Psoas muscle (tissue), 8 donors: ENCODE measurements around the gene FBXO46. TPM values are rescaled to one million over a fixed set of nuclear protein-coding genes. Genes with fewer than 3 reads are reported as not detected.
A peak's percentile ranks its signal among the peaks of the same experiment; 100 is the strongest.
"Not testable (repeated sequence)": the region's sequence is repeated elsewhere in the genome, so short reads cannot be mapped to it uniquely, and the experiment has no call there.

Source experiments
- ATAC-seq, 4 donors: fragments of 200-7000 bp; cut with Tn5 transposase; one replicate each; pipeline ENCODE4 v1.9.1; 2020; ENCODE audit warnings: moderate library complexity in 3 of 4, mild to moderate bottlenecking in 2 of 4
- DNase-seq, 2 donors: peaks; one replicate each; pipeline ENCODE4 v3.0.0-alpha.2; 2020
- H3K27ac ChIP-seq: fragments of 200-600 bp; one replicate; pipeline ENCODE4 v1.8.0; 2022
- H3K27me3 ChIP-seq, 3 donors: fragments of 200-600 bp in 1 of 3; one replicate each; pipeline versions ENCODE4 v1.6.1 to v1.8.0; 2013 to 2022; ENCODE audit warnings: low read length in 2 of 3, mild to moderate bottlenecking in 2 of 3, moderate library complexity in 1 of 3; ENCODE audit not compliant: insufficient read depth in 3 of 3
- H3K36me3 ChIP-seq, 2 donors: fragments of 200-600 bp in 1 of 2; one replicate each; pipeline versions ENCODE4 v1.6.1 to v1.8.0; 2013 to 2022; ENCODE audit warnings: low read depth in 1 of 2, mild to moderate bottlenecking in 1 of 2, moderate library complexity in 1 of 2; ENCODE audit not compliant: insufficient read depth in 1 of 2
- H3K4me1 ChIP-seq: fragments of 200-600 bp; one replicate; pipeline ENCODE4 v1.8.0; 2022
- H3K4me3 ChIP-seq: fragments of 200-600 bp; one replicate; pipeline ENCODE4 v1.8.0; 2022; ENCODE audit warnings: mild to moderate bottlenecking
- H3K9me3 ChIP-seq: fragments of 200-600 bp; one replicate; pipeline ENCODE4 v1.8.0; 2022
- WGBS, 3 donors: extraction: QIAGEN DNeasy Blood & Tissue Kit; methylation state at CpG; one replicate each; pipeline versions ENCODE4 v1.1.6 to v1.1.7; 2013; 5-methylcytosine and 5-hydroxymethylcytosine counted together
- intact Hi-C, 2 donors: fragments of 100-400 bp; cut with DNase I; formaldehyde crosslinking; loops; one replicate each; pipeline versions ENCODE4 v1.11.0 to v1.14.2; 2022
- polyA plus RNA-seq, 3 donors: library from polyadenylated mRNA; stranded (reverse); fragments of 200-250 nt; gene quantifications; one replicate each; pipeline ENCODE4 v1.2.3, GENCODE V29; 2013
- total RNA-seq, 4 donors: library from RNA; stranded (reverse); fragmentation: NEBNext Ultra II Directional in 2 of 4; extraction: Animal tissue kit (Norgen Biotek cat#: 25700) in 2 of 4; gene quantifications; one replicate each; pipeline versions ENCODE4 v1.2.1 to v1.2.4, GENCODE V29; 2021 to 2023
- TF ChIP-seq, protein P1 (sequence below): fragments of 200-600 bp; IDR thresholded peaks from one replicate; pipeline ENCODE4 v1.8.0; 2022; ENCODE audit warnings: antibody characterized with exemption
- donor health status: healthy with polysubstance abuse.
- donor health status: DM: no; HTN: no; CAD: no; lungs with moderate emphysema.
- donor health status: Bipolar disorder and iron deficiency.
- donor health status: healthy.
- donor health status: DM: yes; HTN: yes; CAD: no.
- donor health status: DM: no; HTN: no; CAD: no.
- donor health status: DM: no; HTN: no; CAD: no.
- donor health status: DM: yes; HTN: yes; CAD: no.

Gene FBXO46
- total and polyA plus RNA-seq, 7 donors: 4.6 to 13.0 (median 9.5) TPM

DNA sequence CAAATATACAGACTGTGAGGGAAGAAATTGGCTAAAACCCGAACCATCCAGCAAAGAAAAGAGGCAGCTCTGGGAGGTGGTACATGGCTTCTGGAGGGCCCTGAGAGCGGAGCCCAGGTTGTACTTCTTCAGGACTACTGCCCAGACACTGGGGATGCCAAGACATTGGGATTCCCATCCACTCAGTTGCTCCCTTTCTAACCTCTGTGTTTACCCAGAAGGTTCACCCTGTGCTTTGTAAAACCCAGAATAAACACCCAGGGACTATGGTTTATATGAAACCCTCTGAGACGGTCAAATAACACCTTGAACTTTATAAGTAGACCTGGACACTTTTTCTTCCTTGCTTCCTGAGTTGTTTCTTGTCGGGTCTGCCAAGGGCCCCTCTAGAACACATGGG is 12.3 kb upstream of the FBXO46 start:
- ATAC-seq (no peak), DNase-seq (no peak)
- 66 to 72% (median 69%) methylated on average over 4 of the region's 4 CpGs for WGBS, 3 donors

DNA sequence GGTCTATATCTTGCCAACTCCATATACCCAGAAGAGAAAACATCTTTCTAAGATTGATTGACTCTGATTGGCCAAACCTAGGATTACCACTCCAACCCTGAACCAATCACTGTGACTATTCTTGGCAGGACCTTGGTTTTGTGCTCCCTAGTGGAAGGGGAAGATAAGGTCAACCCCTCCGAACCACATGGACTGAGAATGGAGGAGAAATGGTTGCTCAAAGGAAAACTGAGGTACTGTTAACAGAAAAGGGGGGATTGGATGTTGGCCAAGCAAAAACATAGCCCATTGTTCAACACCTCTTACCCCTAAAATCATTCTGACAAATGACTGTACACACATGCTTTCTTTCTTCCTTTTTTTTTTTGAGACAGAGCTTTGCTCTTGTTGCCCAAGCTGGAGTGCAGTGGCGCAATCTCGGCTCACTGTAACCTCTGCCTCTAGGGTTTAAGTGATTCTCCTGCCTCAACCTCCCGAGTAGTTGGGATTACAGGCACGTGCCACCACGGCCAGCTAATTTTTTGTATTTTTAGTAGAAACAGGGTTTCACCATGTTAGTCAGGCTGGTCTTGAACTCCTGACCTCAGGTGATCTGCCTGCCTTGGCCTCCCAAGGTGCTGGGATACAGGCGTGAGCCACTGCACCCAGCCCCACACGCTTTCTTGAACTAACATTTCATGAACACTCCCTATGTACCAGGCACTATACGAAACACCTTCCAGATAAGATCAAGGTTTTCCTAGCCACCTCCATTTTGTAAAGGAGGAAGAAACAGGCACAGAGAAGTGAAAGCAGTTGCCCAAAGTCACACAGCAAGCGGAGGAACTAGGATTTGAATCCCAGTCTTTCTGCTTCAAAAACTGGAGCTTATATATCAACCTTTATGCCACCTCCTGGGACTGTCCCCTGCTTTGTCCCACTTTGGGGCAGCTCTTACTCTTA is 9.1 kb upstream of the FBXO46 start:
- H3K9me3 ChIP-seq: no peaks in the 10 kb centered on the region
- H3K36me3 ChIP-seq: no peaks in the 10 kb centered on the region
- intact Hi-C loops: no loop called here
- no peak overlapping the region for H3K27ac ChIP-seq
- WGBS, 3 donors: 84 to 86% (median 85%) methylated on average over 10 of the region's 10 CpGs
- TF ChIP-seq, protein P1, sequence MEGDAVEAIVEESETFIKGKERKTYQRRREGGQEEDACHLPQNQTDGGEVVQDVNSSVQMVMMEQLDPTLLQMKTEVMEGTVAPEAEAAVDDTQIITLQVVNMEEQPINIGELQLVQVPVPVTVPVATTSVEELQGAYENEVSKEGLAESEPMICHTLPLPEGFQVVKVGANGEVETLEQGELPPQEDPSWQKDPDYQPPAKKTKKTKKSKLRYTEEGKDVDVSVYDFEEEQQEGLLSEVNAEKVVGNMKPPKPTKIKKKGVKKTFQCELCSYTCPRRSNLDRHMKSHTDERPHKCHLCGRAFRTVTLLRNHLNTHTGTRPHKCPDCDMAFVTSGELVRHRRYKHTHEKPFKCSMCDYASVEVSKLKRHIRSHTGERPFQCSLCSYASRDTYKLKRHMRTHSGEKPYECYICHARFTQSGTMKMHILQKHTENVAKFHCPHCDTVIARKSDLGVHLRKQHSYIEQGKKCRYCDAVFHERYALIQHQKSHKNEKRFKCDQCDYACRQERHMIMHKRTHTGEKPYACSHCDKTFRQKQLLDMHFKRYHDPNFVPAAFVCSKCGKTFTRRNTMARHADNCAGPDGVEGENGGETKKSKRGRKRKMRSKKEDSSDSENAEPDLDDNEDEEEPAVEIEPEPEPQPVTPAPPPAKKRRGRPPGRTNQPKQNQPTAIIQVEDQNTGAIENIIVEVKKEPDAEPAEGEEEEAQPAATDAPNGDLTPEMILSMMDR: no peak
- no peak for DNase-seq
- H3K4me3 ChIP-seq: no peak overlapping the region
- ATAC-seq: peak in 1 of 4 donors; percentile 30
- no peaks in the 10 kb centered on the region for H3K27me3 ChIP-seq
- no peaks in the 10 kb centered on the region for H3K4me1 ChIP-seq

More for the DNA sequence above, 12.3 kb upstream of the FBXO46 start:
- Histone ChIP-seq H3K27ac (no peak overlapping the region), H3K9me3 (no peaks in the 10 kb centered on the region), H3K4me3 (no peak overlapping the region), H3K36me3 (no peaks in the 10 kb centered on the region), H3K4me1 (no peaks in the 10 kb centered on the region), H3K27me3 (no peaks in the 10 kb centered on the region)
- intact Hi-C loops: no loop called here
- TF ChIP-seq, protein P1: no peak

DNA sequence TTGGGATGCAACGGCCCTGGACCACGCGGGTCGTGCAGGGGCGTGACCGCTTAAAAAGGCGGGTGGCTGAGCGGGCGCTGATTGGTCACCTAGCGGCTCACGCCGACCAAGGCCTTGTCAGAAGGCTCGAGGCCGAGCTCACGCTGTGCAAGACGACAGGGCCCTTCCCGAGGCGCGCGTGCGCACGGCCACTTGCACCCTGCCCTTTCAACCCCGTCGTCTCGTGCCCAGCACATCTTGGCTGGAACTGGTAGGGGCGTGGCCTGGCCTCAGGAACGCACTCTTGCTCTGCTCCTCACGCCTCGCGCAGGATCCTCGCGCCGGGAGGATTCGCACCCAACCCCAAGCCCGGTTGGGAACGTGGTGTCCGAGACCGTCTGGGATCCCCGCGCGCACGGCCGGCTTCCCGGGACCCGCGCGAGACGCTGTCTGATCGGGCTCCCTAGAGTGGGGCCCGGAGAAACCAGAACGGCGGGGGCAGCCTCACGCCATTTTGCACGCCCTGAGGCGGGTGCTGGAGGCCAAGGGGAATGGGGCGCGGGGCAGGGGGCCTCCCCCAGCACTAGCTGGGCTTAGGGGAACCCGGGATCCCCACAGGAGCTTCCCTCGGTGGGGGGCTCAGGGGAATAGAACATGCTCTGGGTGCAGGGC is 2.6 kb upstream of the FBXO46 start, which contains the start of gene MEIOSIN:
Gene MEIOSIN, plus strand, starts transcription at position 280 of the 651 bp plus-strand sequence. CDS start 1,938 bp downstream, outside the sequence.
- Histone ChIP-seq H3K9me3 (no peaks in the 10 kb centered on the region), H3K27ac (no peak within 1 kb of the TSS), H3K36me3 (no peaks in the 10 kb centered on the region), H3K27me3 (no peaks in the 10 kb centered on the region), H3K4me3 (no peak within 1 kb of the TSS), H3K4me1 (peaks cover 8% of the 10 kb centered on the region)
- TF ChIP-seq, protein P1: no peak
- intact Hi-C loops: loop anchor here in 1 of 2 donors (5.0 kb wide), 1 partner anchor 34 kb away; the partner anchor contains the start of gene SIX5
- ATAC-seq (no peak), DNase-seq (no peak)
- WGBS, 3 donors: 90 to 93% (median 92%) methylated on average over 57 to 59 of the region's 59 CpGs

DNA sequence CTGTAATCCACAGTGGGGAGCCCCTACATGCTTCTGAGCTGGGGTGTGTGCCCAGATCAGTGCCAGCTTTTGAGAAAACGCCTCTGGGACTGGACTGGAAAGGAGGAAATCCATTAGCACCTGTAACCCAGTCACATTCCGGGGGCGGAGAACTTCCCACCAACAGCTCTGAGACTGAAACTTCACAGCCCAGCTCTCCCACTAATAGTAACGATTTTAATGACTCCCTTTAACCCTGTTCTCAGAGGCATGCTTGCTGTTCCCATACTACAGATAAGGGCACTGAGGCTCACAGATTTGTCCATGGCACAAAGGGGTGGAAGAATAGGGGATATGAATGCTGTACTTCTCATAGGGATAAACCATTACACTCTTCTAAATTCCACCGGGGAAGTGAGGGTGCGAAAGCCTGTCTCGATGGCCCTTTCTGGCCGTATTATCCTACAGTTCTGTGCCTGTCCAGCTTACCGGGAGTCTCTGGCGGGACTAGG is 851 bp downstream of the FBXO46 start:
- Histone ChIP-seq H3K27ac (no peak overlapping the region), H3K4me1 (peaks cover 8% of the 10 kb centered on the region), H3K9me3 (no peaks in the 10 kb centered on the region), H3K27me3 (no peaks in the 10 kb centered on the region), H3K4me3 (peak overlapping the region; percentile 83), H3K36me3 (no peaks in the 10 kb centered on the region)
- no peak for DNase-seq
- TF ChIP-seq, protein P1: no peak
- intact Hi-C loops: loop anchor here in 1 of 2 donors (5.0 kb wide), 1 partner anchor 37 kb away; the partner anchor contains the start of gene SIX5
- ATAC-seq: no peak
- 7 to 11% (median 10%) methylated on average over 10 of the region's 10 CpGs for WGBS, 3 donors

DNA sequence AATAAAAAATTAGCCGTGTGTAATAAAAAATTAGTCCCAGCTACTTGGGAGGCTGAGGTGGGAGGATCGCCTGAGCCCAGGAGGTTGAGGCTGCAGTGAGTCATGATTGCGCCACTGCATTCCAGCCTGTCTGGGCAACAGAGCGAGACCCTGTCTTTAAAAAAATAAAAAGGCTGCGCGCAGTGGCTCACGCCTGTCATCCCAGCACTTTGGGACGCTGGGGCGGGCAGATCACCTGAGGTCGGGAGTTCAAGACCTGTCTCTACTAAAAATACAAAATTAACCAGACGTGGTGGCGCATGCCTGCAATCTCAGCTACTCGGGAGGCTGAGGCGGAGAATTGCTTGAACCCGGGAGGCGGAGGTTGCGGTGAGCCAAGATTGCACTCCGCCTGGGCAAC is 2.0 kb downstream of the FBXO46 start:
- WGBS, 3 donors: 95 to 96% (median 96%) methylated on average over 18 of the region's 18 CpGs

DNA sequence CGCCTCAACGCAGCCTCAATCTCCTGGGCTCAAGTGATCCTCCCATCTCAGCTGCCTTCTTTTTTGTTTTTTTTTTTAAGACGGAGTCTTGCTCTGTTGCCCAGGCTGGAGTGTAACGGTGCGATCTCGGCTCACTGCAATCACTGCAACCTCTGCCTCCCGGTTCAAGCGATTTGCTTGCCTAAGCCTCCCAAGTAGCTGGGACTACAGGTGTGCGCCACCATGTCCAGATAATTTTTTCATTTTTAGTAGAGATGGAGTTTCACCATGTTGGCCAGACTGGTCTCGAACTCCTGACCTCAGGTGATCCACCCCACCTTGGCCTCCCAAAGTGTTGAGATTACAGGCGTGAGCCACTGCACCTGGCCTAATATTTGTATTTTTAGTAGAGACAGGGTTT is 10.6 kb downstream of the FBXO46 start:
- not testable (repeated sequence) for H3K27me3 ChIP-seq, H3K36me3 ChIP-seq, H3K4me3 ChIP-seq, H3K27ac ChIP-seq, DNase-seq, ATAC-seq, H3K9me3 ChIP-seq
- WGBS, 3 donors: 96 to 97% (median 96%) methylated on average over 11 of the region's 11 CpGs
- peaks cover 19% of the 10 kb centered on the region for H3K4me1 ChIP-seq
- intact Hi-C loops: loop anchor here in 1 of 2 donors (2.0 kb wide), 1 partner anchor 47 kb away; no protein-coding TSS in a partner anchor

More for the DNA sequence above, 2.0 kb downstream of the FBXO46 start:
- intact Hi-C loops, H3K4me1 ChIP-seq, H3K27me3 ChIP-seq, DNase-seq, H3K36me3 ChIP-seq, ATAC-seq, H3K9me3 ChIP-seq, H3K27ac ChIP-seq, H3K4me3 ChIP-seq: not testable (repeated sequence)
